Sigmoid colon (tissue), 4 donors: Measurements from ENCODE around the gene OGFR.

Source experiments
- EP300 ChIP-seq, 4 donors: sonication (generic); formaldehyde crosslinking; IDR thresholded peaks; one replicate each; pipeline ENCODE4 v1.6.1; 2017; ENCODE audit warnings: antibody characterized with exemption in 4 of 4
- TF ChIP-seq, protein P1 (sequence below), 4 experiments: fragments of 450-650 bp in 3 of 4; fragments of 200-600 bp in 1 of 4; IDR thresholded peaks; one replicate each; pipeline ENCODE4 v1.5.1; 2016 to 2019; ENCODE audit warnings: antibody characterized with exemption in 4 of 4, mild to moderate bottlenecking in 3 of 4, moderate library complexity in 2 of 4

DNA sequence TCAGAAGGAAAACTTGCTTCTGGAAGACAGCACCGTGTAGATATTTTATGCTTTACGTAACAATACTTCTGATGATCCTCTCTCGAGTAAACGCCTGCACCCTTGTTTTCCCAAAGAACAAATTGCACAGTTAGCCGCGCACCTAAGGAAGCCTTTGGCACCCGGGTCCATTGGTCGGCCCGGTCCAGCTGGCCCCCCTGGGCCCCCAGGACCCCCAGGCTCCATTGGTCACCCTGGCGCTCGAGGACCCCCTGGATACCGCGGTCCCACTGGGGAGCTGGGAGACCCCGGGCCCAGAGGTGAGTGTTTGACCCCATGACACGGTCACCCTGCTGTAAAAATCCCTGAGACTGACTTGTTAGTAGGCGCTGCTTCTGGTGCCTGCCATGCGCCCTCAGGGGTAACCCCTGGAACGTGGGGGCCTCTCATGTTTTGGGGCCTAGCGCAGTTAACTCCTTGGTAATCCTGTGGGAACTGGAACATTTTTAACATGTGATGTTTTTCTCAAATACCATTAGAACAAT, 32.4 kb downstream of the OGFR start:
- TF ChIP-seq EP300 (IDR thresholded peaks at IDR 0.05) = no peak
- TF ChIP-seq, protein P1, sequence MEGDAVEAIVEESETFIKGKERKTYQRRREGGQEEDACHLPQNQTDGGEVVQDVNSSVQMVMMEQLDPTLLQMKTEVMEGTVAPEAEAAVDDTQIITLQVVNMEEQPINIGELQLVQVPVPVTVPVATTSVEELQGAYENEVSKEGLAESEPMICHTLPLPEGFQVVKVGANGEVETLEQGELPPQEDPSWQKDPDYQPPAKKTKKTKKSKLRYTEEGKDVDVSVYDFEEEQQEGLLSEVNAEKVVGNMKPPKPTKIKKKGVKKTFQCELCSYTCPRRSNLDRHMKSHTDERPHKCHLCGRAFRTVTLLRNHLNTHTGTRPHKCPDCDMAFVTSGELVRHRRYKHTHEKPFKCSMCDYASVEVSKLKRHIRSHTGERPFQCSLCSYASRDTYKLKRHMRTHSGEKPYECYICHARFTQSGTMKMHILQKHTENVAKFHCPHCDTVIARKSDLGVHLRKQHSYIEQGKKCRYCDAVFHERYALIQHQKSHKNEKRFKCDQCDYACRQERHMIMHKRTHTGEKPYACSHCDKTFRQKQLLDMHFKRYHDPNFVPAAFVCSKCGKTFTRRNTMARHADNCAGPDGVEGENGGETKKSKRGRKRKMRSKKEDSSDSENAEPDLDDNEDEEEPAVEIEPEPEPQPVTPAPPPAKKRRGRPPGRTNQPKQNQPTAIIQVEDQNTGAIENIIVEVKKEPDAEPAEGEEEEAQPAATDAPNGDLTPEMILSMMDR (IDR thresholded peaks at IDR 0.05) = no peak
